Central memory CD8-positive, alpha-beta T cell (primary cell): ENCODE results near the gene AGT.

Experiments used
- ATAC-seq: fragments of 150-1000 bp; cut with Tn5 transposase; replicated peaks from 2 replicates; pipeline ENCODE4 v1.10.0; 2022; ENCODE audit warnings: mild to moderate bottlenecking, moderate FRiP score, moderate number of reproducible peaks; ENCODE audit not compliant: poor library complexity, severe bottlenecking; ENCODE audit errors: extremely low read depth
- DNase-seq, 2 donors: peaks; one replicate each; pipeline ENCODE4 v3.0.0; 2021; ENCODE audit warnings: low spot score in 2 of 2
- H3K27ac Mint-ChIP-seq: one replicate; pipeline ENCODE4 v1.8.0; 2022; ENCODE audit warnings: low read depth, mild to moderate bottlenecking, moderate library complexity, mixed read lengths
- H3K27me3 Mint-ChIP-seq: one replicate; pipeline ENCODE4 v1.8.0; 2022; ENCODE audit warnings: mixed read lengths
- H3K36me3 Mint-ChIP-seq: one replicate; pipeline ENCODE4 v1.8.0; 2022; ENCODE audit warnings: mild to moderate bottlenecking, moderate library complexity, mixed read lengths; ENCODE audit not compliant: insufficient read depth
- H3K4me1 Mint-ChIP-seq: one replicate; pipeline ENCODE4 v1.8.0; 2022; ENCODE audit warnings: mixed read lengths
- H3K4me3 Mint-ChIP-seq: one replicate; pipeline ENCODE4 v1.8.0; 2022; ENCODE audit warnings: mild to moderate bottlenecking, moderate library complexity, mixed read lengths
- H3K9me3 Mint-ChIP-seq: one replicate; pipeline ENCODE4 v1.8.0; 2022; ENCODE audit warnings: mixed read lengths

AGT gene

GRCh38 chr1:230750576-230750975, 36.7 kb upstream of the AGT start:
- Mint-ChIP-seq H3K27ac (no peak overlapping the region), H3K27me3 (peaks cover 19% of the 10 kb centered on the region), H3K4me1 (no peaks in the 10 kb centered on the region), H3K4me3 (no peak overlapping the region), H3K9me3 (no peaks in the 10 kb centered on the region), H3K36me3 (no peaks in the 10 kb centered on the region)
- ATAC-seq, result no peak
- DNase-seq, result no peak

GRCh38 chr1:230749635-230750034, 35.7 kb upstream of the AGT start:
- ATAC-seq (no peak), DNase-seq (no peak)
- Mint-ChIP-seq H3K4me3 (no peak overlapping the region), H3K4me1 (no peaks in the 10 kb centered on the region), H3K27me3 (peaks cover 14% of the 10 kb centered on the region), H3K27ac (no peak overlapping the region), H3K36me3 (no peaks in the 10 kb centered on the region), H3K9me3 (no peaks in the 10 kb centered on the region)

- Mint-ChIP-seq H3K4me1 (no peaks in the 10 kb centered on the region), H3K27me3 (peaks cover 14% of the 10 kb centered on the region), H3K9me3 (no peaks in the 10 kb centered on the region), H3K36me3 (no peaks in the 10 kb centered on the region), H3K27ac (no peak overlapping the region), H3K4me3 (no peak overlapping the region)
- ATAC-seq (no peak), DNase-seq (no peak)
Observed at GRCh38 chr1:230749150-230749549, 35.2 kb upstream of the AGT start.

- Mint-ChIP-seq H3K27me3 (peaks cover 14% of the 10 kb centered on the region), H3K9me3 (no peaks in the 10 kb centered on the region), H3K27ac (no peak overlapping the region), H3K4me3 (no peak overlapping the region), H3K4me1 (no peaks in the 10 kb centered on the region), H3K36me3 (no peaks in the 10 kb centered on the region)
- DNase-seq, result no peak
- ATAC-seq, result no peak
Observed at GRCh38 chr1:230747890-230748800, 34.2 kb upstream of the AGT start.

- ATAC-seq (no peak), DNase-seq (no peak)
- Mint-ChIP-seq H3K27me3 (peaks cover 14% of the 10 kb centered on the region), H3K4me3 (no peak within 1 kb of the TSS), H3K36me3 (no peaks in the 10 kb centered on the region), H3K9me3 (no peaks in the 10 kb centered on the region), H3K27ac (no peak within 1 kb of the TSS), H3K4me1 (no peaks in the 10 kb centered on the region)
Observed at GRCh38 chr1:230747127-230747730, 33.3 kb upstream of the AGT start, which contains the start of gene CAPN9. TSS of gene CAPN9 (plus strand) at chr1:230747388. CDS start at chr1:230747497, 109 bp downstream.

GRCh38 chr1:230746617-230747016, 32.7 kb upstream of the AGT start:
- no peaks in the 10 kb centered on the region for H3K36me3 Mint-ChIP-seq
- H3K27me3 Mint-ChIP-seq, result peaks cover 14% of the 10 kb centered on the region
- no peaks in the 10 kb centered on the region for H3K9me3 Mint-ChIP-seq
- no peaks in the 10 kb centered on the region for H3K4me1 Mint-ChIP-seq
- ATAC-seq (no peak), DNase-seq (no peak)
- no peak overlapping the region for H3K27ac Mint-ChIP-seq
- H3K4me3 Mint-ChIP-seq, result no peak overlapping the region

- Mint-ChIP-seq H3K4me3 (no peak overlapping the region), H3K27ac (no peak overlapping the region), H3K27me3 (peaks cover 4% of the 10 kb centered on the region), H3K4me1 (no peaks in the 10 kb centered on the region), H3K9me3 (no peaks in the 10 kb centered on the region), H3K36me3 (no peaks in the 10 kb centered on the region)
- no peak for ATAC-seq
- DNase-seq, result no peak
Observed at GRCh38 chr1:230745071-230745470, 31.1 kb upstream of the AGT start.

- ATAC-seq (no peak), DNase-seq (no peak)
- H3K27me3 Mint-ChIP-seq, result peaks cover 3% of the 10 kb centered on the region
- no peak overlapping the region for H3K4me3 Mint-ChIP-seq
- no peaks in the 10 kb centered on the region for H3K4me1 Mint-ChIP-seq
- H3K36me3 Mint-ChIP-seq, result no peaks in the 10 kb centered on the region
- no peaks in the 10 kb centered on the region for H3K9me3 Mint-ChIP-seq
- no peak overlapping the region for H3K27ac Mint-ChIP-seq
Observed at GRCh38 chr1:230744382-230744781, 30.5 kb upstream of the AGT start.

- ATAC-seq (no peak), DNase-seq (no peak)
- no peak overlapping the region for H3K4me3 Mint-ChIP-seq
- H3K27ac Mint-ChIP-seq, result no peak overlapping the region
- H3K27me3 Mint-ChIP-seq, result peaks cover 8% of the 10 kb centered on the region
- H3K36me3 Mint-ChIP-seq, result no peaks in the 10 kb centered on the region
- no peaks in the 10 kb centered on the region for H3K4me1 Mint-ChIP-seq
- H3K9me3 Mint-ChIP-seq, result no peaks in the 10 kb centered on the region
Observed at GRCh38 chr1:230743899-230744298, 30.0 kb upstream of the AGT start.

GRCh38 chr1:230739564-230740290, 25.8 kb upstream of the AGT start:
- no peaks in the 10 kb centered on the region for H3K4me1 Mint-ChIP-seq
- H3K9me3 Mint-ChIP-seq, result no peaks in the 10 kb centered on the region
- no peak for ATAC-seq
- no peak overlapping the region for H3K27ac Mint-ChIP-seq
- no peaks in the 10 kb centered on the region for H3K36me3 Mint-ChIP-seq
- no peak for DNase-seq
- no peak overlapping the region for H3K4me3 Mint-ChIP-seq
- H3K27me3 Mint-ChIP-seq, result peaks cover 39% of the 10 kb centered on the region

GRCh38 chr1:230737622-230738262, 23.8 kb upstream of the AGT start:
- H3K4me1 Mint-ChIP-seq, result no peaks in the 10 kb centered on the region
- H3K36me3 Mint-ChIP-seq, result no peaks in the 10 kb centered on the region
- ATAC-seq, result no peak
- H3K4me3 Mint-ChIP-seq, result no peak overlapping the region
- no peaks in the 10 kb centered on the region for H3K9me3 Mint-ChIP-seq
- no peak overlapping the region for H3K27ac Mint-ChIP-seq
- H3K27me3 Mint-ChIP-seq, result peaks cover 46% of the 10 kb centered on the region
- no peak for DNase-seq

- no peak for DNase-seq
Observed at GRCh38 chr1:230735447-230735846, 21.5 kb upstream of the AGT start.

More at GRCh38 chr1:230735447-230735846, 21.5 kb upstream of the AGT start:
- ATAC-seq, result no peak
- no peak overlapping the region for H3K27ac Mint-ChIP-seq
- peaks cover 66% of the 10 kb centered on the region for H3K27me3 Mint-ChIP-seq
- no peak overlapping the region for H3K4me3 Mint-ChIP-seq
- no peaks in the 10 kb centered on the region for H3K9me3 Mint-ChIP-seq
- no peaks in the 10 kb centered on the region for H3K36me3 Mint-ChIP-seq
- no peaks in the 10 kb centered on the region for H3K4me1 Mint-ChIP-seq
